CD4-positive, alpha-beta T cell treated with Interleukin-6 at 100 ng/mL for 8 hours (primary cell): ENCODE results near the gene ABCF3.
A peak's percentile ranks its signal among the peaks of the same experiment; 100 is the strongest.
"Not testable (repeated sequence)": the region's sequence is repeated elsewhere in the genome, so short reads cannot be mapped to it uniquely, and the experiment has no call there.

Experiments
- DNase-seq: peaks from one replicate; pipeline ENCODE4 v3.0.0-alpha.2; 2020; ENCODE audit warnings: mixed read lengths, low spot score

ABCF3 gene

GRCh38 chr3:184186184-184186901 is at the start of gene ABCF3:
Gene ABCF3, plus strand, starts transcription at chr3:184186199. Its CDS starts 9 bp downstream, at chr3:184186208.
- no peak for DNase-seq

GRCh38 chr3:184140436-184140835 is 45.6 kb upstream of the ABCF3 start:
- DNase-seq: no peak

- no peak for DNase-seq
These were observed 43.8 kb upstream of the ABCF3 start for GRCh38 chr3:184142199-184142598.

- DNase-seq: no peak
These were observed 42.7 kb upstream of the ABCF3 start for GRCh38 chr3:184143327-184143726.

- no peak for DNase-seq
These were observed 41.5 kb upstream of the ABCF3 start for GRCh38 chr3:184144505-184144904.

DNA sequence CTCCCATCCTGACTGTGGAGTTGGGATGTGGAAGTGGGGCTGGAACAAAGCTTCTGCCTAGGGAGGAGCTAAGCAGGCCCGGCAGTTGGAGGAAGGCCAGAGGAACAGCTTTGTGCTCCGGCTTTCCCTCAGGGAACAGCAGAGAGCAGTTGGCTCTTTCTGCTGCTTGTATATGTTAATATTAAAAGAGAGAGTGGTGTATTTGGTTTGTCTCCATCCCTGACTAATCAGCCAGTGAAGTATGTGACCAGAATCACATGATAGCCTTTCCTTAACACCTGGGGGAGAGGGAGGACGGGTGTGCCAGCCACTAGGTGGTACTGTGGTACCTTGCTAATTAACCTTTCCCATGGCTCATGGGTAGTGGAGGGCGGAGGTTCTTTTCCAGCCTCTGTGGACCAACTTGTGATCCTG is 40.9 kb upstream of the ABCF3 start:
- peak; percentile 27 for DNase-seq

DNA sequence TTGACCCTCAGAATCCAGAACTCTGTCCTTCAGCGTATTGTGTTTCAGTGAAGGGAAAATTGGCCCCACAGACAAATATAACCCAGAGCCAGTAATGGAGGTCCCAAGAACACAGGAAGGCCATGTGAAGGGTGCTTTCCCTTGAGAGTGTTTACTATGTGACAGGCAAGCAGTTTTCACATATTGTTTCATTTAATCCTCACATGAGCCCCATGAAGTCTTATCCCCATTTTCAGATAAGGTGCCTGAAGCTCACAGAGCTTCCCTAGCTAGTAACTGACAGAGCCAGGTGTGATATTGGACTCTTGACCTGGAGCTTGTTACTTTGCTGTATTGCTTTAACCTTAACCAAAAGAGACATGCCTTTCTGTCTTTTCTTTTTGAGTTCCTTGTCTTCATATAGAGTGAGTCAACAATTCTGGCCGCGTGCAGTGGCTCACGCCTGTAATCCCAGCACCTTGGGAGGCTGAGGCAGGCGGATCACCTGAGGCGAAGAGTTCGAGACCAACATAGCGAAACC is 40.2 kb upstream of the ABCF3 start:
- DNase-seq: no peak

- no peak for DNase-seq
These were observed 37.9 kb upstream of the ABCF3 start for GRCh38 chr3:184148076-184148475.

GRCh38 chr3:184149123-184149522 is 36.9 kb upstream of the ABCF3 start:
- DNase-seq: no peak

DNA sequence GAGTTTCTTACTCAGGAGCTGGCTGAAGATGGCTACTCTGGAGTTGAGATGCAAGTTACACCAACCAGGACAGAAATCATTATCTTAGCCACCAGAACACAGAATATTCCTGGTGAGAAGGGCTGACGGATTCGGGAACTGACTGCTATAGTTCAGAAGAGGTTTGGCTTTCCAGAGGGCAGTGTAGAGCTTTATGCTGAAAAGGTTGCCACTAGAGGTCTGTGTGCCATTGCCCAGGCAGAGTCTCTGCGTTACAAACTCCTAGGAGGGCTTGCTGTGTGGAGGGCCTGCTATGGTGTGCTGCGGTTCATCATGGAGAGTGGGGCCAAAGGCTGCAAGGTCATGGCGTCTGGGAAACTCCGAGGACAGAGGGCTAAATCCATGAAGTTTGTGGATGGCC is 36.2 kb upstream of the ABCF3 start:
- not testable (repeated sequence) for DNase-seq

GRCh38 chr3:184154885-184155643 is 30.9 kb upstream of the ABCF3 start, which contains the start of gene DVL3:
Gene DVL3, plus strand, starts transcription at chr3:184155377. Its CDS starts 259 bp downstream, at chr3:184155636.
- peak; percentile 18 for DNase-seq

DNA sequence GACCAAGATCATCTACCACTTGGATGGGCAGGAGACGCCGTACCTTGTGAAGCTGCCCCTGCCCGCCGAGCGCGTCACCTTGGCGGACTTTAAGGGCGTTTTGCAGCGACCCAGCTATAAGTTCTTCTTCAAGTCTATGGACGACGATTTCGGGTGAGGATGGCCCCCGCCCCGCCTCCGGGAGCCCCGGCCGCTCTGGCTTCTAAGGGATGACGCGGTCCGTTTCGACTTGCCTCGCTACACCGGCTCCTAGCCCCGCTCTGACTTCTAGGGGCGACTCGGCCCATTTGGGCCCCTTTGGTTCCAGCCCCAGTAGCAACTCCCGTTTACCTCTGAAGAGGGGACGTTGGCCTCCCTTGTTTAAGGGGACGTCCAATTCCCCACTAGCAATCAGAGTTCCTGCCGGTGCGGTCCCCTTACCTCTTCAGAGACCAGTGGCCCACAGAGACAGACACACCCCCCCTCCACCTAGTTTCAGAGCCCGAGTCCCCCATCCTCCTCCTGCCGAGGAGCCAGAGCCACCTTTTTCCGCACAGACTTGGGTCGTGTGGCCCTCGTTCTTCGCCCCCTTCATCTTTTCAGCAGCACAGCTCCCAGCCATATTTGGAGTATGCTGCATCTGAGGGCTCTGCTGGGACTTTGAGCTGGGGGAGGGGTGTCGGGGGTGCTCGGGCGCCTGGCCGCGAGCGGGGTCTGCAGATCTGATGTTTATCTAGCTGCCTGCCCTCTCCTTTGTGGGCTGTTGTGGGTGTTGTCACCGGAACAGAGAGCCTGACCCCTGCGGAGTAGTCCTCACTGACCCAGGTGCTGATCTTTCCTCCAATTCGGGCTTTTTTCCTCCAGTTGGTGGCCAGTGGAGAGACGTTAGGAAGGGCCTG is 30.1 kb upstream of the ABCF3 start:
- peak; percentile 23 for DNase-seq

DNA sequence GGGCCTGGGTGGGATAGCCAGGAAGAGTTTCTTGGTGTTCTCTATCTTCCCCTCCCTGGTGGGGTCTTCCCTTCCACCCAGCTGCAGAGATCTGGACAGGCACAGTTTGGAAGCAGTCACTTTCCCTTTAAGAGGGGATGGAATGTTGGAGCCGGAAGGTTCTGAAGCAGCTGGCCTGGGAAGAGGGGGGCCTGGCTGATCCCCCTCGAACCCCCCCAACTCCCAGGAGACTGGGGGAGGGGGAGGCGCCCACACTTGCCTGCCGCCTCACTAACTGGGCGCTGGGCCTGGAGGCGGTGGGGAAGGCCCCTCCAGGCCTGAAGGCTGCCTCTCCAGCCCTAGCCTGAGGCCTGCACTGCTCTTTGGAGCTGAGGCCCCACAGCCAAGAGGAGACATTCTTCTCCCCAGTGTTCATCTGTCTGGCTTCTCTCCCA is 29.5 kb upstream of the ABCF3 start:
- DNase-seq: no peak

DNA sequence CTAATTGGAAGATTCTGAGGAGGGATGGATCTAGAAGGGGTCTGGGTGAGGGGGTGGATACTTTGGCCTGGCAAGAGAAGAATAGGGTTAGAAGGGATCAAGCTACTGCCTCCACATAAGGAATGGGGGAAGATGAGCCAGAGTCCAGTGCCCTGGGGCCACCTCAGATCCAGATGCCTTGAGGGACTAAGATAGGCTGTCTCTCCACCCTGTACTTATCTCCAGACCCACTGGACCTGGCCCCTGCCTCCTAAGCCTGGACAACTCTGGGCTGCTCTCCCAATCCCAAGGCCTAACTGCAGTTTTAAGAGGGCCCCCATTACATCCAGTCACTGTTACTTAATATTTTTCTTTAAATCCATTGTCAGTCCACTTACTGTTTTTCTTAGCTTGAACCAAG is 28.8 kb upstream of the ABCF3 start:
- no peak for DNase-seq

DNA sequence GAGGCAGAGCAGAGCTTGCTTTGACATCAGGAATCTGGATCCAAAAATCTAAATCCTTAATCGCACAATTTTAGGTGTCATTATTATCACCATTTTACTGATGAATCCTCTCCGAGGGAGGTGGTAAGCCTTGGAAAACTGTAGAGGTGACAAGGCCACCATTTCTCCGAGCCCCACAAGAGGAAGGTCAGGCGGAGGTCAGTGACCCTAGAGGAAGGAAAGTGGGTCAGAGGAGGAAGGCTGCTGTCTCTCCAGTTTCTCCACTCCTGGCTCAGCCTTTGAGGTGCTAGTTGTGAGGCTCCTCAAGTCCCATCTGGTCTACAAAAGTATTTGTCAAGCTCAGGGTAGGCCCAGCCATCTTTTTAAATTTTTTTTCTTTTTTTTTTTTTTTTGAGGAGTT is 27.6 kb upstream of the ABCF3 start:
- DNase-seq: no peak

DNA sequence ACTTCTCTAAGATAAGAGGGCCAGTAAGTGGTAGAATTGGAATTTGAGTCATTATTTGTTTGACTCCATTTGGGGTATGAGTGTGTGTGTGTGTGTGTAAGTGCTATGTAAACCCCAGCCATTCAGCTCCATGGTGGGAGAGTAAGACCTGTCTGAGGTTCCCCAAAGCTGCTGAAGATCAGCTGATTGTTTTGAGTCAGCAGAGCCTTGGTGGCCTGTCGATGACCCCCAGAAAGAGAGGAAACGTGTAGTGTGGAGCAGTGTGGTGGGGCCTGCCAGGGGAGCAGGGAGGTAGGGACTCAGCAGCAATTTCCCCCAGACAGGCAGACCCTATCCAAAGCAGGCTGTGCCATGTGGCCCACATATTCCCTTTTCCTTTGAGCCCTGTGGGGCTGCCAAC is 25.5 kb upstream of the ABCF3 start:
- no peak for DNase-seq

GRCh38 chr3:184162571-184163070 is 23.4 kb upstream of the ABCF3 start:
- DNase-seq: not testable (repeated sequence)

DNA sequence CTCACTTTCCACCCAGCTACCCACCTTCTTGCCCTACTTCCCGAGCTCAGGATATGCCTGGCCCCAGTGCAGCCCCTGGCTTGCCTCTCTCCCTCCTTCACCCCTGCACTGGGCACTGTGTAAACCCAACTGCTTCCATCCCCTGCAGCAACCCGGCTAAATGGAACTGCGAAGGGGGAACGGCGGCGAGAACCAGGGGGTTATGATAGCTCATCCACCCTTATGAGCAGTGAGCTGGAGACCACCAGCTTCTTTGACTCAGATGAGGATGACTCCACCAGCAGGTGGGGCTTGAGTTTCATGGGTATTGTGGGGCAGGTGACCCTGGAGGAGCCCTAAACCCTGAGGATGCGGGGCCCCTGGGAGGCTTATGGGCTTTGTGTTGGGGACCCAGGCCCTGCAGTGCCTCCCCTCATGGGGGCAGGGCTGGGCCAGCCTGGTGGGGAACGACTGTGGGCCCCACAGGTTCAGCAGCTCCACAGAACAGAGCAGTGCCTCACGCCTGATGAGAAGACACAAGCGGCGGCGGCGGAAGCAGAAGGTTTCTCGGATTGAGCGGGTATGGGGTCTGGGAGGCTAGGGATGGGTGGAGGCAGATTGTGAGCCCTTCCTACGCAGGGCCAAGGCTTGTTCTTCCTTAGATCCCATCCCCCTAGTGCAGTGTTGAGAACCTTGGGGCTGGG is 21.2 kb upstream of the ABCF3 start:
- DNase-seq: no peak

- no peak for DNase-seq
These were observed 20.5 kb upstream of the ABCF3 start for GRCh38 chr3:184165543-184165942.

DNA sequence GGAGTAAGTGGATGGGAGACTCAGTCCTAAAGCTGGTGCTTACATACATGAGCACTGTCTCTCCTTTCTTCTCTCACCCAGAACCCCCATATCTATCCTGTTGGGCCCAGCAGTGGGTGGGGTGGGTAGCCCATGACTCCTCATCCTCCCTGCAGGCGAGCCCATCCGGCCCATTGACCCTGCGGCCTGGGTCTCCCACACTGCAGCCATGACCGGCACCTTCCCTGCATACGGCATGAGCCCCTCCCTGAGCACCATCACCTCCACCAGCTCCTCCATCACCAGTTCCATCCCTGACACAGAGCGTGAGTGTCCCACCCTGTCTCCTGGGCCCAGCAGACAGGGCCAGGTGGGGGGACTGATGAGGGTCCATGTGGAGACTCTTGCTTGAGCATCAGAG is 19.3 kb upstream of the ABCF3 start:
- no peak for DNase-seq

GRCh38 chr3:184167786-184168185 is 18.2 kb upstream of the ABCF3 start:
- no peak for DNase-seq
